Right kidney (tissue), 1 donor: ENCODE measurements around the gene NCOA1.

Experiments used
- DNase-seq: peaks from one replicate; pipeline ENCODE4 v3.0.0-alpha.2; 2016

The NCOA1 gene

DNA sequence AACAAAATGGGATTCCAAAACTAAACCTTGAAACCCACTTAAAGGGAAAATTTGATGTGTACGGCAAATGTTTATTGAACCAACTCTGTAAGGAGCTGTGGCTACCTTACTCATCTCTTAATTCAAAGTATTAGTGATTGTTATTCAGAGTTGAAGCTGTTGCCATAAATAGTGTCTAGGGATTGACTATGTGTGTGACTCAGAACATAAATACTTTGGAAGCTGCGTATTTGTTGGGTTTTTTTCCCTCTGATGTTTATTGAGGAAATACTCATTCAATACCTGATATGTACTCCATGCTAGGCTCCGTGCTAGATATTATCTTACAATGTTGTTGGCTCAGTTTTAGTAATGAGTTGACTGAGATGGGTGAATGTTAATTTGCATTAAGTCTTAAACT is 211.7 kb downstream of the NCOA1 start:
- DNase-seq = no peak

DNA sequence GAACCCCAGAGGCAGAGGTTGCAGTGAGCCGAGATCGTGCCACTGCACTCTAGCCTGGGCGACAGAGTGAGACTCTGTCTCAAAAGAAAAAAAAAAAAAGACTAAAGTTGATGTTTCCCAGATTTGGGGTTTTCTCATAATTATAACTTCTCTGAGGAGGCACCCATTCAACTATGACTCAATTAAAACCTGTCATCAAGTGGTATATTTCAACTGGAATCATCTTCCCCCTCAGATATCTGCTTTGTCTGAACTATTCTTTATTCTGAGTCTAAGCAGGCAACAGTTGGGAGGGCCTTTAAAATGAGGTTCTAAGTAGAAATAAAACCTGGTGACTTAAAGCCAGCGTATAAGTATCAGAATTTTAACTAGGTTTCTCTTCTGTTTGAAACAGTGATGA is 213.6 kb downstream of the NCOA1 start:
- no peak for DNase-seq

DNA sequence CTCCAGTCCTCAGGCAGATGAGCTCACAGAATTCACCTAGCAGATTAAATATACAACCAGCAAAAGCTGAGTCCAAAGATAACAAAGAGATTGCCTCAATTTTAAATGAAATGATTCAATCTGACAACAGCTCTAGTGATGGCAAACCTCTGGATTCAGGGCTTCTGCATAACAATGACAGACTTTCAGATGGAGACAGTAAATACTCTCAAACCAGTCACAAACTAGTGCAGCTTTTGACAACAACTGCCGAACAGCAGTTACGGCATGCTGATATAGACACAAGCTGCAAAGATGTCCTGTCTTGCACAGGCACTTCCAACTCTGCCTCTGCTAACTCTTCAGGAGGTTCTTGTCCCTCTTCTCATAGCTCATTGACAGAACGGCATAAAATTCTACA is 216.1 kb downstream of the NCOA1 start:
- no peak for DNase-seq

DNA sequence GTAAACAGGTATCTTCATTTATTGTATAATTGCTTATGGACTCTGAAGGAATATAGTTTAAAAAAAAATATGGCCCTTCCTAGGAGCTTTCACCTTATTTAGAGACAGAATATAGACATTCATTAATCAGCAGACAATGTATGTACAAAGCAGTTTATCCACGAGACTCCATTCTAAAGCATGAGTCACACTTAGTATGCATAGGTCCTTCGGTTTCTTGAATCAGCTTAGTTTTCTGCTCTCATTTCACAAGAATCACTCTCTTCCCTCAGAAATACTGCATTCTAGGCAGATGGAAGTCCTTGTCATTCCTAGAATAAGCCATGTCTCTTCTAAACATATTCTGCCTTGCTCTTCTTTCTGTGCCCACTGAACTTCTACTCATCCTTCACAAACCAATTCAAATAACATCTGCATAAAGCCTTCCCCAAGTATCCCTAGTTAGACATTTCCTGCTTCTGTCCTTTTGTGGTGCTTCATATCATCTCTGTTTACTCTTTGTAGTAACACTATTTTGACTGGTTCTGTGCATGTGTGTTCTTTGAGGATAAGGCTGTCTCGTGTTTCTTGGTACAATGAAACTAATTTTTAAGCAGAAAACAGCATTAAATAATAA is 217.6 kb downstream of the NCOA1 start:
- DNase-seq = no peak

DNA sequence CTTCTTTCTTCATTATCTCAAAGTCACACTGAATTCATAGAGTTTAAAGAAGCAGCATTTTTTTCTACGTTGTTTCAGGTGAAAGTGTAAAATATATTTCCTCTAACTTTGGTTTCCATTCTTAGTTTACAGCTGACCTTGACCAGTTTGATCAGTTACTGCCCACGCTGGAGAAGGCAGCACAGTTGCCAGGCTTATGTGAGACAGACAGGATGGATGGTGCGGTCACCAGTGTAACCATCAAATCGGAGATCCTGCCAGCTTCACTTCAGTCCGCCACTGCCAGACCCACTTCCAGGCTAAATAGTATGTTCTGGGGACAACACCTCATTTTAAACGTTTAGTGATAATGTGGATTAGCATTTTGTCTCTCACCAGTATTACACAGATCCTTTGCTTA is 219.8 kb downstream of the NCOA1 start:
- no peak for DNase-seq

DNA sequence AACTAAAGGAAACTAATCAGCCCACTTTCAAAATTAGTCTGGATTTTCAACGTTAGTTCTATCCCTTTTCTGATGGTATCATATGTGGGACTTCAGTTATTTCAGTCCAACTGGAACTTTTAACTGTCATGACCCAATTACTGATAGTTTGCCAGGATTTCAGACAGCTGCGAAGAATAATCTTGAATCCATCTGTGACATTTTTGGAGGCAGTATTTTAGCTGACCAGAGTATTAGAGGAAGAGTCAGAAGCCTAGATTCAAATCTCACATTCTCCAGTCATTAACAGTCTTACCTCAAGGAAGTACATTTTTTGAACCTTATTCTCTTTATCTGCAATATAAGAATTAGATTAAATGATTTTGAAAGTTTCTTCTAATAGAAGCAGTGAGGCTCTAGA is 220.8 kb downstream of the NCOA1 start:
- DNase-seq = no peak

DNA sequence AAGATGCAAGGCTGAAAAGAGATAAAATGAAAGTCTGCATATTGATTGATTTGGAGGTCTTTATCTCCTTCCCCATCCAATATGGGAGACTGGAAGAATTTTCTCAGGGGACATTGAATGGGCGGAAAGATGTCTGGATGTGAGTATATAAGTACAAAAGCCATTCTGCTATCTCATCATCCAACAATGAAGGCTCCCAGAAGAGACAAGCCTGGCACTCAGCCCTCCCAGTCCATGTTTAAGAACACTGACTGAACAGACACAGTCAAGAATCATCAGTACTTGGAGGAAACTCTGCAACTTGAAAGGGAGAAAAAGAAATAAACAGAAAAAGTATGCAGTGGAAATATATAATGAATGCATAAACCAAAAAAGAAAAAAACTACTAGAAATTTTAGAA is 221.2 kb downstream of the NCOA1 start:
- no peak for DNase-seq

DNA sequence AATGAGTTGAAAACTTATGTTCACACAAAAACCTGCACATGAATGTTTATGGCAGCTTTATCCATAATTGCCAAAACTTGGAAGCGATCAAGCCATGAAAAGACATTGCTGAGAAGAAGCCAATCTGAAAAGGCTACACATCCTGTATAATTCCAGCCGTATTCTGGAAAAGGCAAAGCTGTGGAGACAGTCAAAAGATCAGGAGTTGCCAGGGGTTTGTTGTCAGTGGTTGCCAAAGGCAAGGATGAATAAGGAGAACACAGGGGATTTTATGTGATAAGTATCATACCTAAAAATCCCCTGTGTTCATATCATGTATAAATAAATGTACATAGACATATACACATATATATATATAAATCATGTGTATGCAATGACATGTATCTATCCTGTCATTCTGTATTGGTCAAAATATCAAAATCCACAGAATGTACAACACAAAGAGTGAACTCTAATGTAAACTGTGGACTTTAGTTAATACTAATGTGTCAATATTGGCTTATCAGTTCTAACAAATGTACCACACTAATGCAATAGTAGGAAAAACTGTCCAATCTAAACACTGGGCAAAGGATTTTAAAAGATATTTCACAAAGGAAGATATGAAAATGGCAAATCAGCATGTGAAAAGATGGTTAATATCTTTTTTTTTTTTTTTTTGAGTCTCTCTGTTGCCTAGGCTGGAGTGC is 226.4 kb downstream of the NCOA1 start:
- DNase-seq = no peak

DNA sequence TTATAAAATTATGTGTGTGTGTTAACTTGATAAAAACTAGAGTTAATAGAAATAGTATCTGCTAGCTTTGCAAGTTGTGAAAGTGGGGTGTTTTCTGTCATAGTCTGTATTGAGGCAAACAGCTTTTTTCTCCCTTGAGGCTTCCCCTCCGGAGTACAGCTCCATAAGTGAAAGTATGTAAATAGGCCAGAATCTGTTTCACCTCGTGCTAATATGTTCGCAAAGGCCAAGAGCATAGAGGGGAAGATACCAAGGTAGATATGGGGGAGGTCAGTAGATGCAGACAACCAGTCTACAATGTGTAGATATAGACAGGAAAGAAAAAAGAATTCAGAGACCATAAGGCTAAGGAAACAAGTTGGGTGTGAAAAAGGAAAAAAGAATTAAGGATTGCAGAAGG is 229.3 kb downstream of the NCOA1 start:
- no peak for DNase-seq

DNA sequence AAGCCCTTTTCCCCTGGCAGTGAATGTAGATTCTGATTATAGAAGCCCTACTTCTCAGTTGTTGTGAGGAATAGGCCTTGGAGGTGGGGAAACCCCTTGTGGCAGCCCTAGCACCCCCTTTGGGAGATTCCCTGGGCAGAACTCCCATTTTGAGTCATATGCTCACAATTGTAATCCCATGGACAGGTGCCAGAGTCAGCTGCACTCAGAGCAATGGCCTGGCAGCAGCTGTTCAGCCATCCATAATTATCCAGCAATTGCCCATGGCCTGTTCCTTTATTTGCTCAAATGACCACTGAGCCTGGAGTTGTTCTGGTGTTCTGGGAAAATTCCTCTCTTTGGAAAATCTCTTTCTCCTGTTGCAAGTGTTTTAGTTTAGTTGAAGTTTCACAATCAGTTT is 230.4 kb downstream of the NCOA1 start:
- no peak for DNase-seq

DNA sequence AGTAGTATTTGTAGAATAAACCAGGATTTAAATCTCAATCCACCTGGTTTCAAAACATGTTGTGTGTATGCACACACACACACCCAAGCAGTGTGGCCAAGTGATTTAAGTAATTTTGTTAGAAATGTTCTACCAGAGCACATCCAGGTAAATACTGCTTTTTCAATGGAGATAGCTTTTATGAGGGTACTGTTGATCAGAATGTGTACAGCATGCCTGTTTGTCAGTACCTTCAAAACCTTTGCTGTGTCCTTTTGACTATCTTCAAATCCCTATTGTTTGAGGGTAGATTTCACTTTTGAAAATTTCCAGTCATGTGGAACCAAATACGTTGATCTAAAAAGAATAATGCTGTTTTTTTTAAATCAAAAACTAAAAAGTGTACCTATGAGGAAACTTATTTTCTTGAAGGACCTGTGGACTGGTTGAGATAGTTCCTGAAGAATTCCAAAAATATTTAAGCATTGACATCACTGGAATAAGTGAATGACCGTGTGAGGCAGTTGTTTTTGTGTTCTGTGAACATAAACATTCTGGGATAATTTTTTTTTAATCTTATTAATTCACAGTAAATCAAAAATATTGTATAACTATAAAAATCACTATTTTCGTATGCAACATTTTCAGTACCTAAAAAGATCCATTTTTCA is 231.2 kb downstream of the NCOA1 start:
- no peak for DNase-seq

DNA sequence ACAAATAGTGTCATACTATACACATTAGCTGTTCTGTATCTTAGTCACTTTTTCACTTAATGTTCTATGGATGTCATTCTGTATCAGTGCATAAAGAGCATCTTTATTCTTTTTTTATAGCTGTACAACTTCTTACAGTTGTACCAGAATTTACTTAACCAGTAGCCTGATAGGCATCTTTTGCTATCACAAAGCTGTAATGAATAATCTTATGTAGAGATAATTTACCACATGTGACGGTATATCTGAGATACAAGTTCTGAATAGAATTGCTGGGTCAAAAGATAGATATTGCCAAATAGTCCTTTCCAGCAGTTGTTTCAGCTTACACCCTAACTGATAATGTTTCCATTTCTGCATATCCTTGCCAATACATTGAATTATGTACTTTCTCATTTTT is 232.1 kb downstream of the NCOA1 start:
- no peak for DNase-seq

DNA sequence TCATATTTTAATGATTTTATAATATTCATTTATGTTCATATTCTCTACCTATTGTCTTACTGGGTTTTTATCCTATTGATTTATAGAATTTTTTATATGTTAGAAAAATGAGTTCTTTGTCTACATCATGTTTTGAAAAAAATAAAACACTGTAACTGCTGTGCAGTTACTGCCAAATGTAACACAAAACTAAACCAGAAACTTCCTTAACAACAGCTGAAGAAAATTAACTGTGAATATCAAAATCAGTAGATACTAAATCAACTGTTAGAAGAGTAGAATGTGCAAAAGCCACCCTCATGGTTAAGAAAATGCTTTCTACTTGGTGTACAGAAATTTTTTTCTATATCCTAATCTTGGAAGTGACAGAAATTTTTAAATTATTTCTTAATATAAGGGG is 232.6 kb downstream of the NCOA1 start:
- no peak for DNase-seq

DNA sequence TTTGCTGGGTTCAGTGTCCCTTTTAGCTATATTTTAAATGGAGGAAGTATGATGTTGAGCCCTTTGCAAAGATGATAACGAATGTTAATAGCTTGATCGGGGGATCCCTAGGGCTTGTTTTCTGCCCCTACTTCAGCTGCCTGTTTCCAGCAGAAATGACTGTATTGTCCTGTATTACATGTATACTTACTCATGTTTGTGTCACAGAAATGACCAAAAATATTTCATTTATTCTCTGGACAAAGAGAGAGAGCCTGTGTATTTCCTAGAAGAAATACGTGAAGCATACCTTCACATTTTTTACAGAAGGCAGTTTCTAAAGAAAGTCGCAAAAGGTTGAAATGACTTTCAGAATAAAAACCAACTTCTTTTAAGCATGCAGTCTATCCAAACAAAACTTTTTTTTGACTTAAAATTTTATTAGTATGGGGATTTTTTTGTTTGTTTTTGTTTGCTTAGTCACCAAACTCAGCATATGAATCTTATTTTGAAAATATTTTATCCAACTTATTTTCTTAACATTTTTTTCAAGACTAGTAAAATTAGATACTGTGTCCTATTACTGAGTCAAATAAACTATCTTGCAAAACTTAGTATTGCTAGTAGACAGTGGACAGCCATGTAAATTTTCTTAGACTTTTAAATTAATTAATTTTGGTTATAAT is 233.2 kb downstream of the NCOA1 start:
- DNase-seq = no peak

DNA sequence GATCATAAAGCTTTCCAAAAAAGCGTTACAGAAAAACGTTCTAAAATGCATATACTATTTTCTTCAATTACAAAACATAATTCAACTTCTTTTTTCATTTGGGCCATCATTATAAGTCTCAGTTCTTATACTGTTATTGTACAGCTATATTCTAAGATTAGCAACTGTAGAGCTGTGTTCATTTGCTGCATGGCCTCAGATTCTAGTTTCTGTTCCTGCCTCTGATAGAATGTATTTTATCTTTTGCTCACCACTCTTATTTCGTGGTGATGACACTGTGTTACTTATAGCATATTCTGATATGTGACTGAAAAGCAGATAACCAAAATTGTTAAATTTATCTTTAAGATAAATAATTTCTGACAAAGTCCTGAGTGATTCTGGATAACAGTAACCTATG is 234.9 kb downstream of the NCOA1 start:
- no peak for DNase-seq

DNA sequence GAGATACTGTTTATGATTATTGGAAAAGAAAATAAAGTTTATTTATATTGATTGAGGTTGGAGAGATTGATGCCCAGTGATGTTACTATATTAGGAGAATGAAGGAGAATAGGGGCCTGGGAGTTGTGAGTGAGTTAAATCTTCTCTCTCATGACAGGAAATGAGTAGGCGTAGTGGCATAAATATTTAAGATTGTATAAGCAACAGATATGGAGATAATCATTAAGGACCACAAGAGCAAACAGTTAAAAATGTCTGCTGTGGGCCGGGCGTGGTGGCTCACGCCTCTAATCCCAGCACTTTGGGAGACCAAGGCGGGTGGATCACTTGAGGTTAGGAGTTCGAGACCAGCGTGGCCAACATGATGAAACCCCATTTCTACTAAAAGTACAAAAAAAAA is 239.4 kb downstream of the NCOA1 start:
- DNase-seq = no peak

DNA sequence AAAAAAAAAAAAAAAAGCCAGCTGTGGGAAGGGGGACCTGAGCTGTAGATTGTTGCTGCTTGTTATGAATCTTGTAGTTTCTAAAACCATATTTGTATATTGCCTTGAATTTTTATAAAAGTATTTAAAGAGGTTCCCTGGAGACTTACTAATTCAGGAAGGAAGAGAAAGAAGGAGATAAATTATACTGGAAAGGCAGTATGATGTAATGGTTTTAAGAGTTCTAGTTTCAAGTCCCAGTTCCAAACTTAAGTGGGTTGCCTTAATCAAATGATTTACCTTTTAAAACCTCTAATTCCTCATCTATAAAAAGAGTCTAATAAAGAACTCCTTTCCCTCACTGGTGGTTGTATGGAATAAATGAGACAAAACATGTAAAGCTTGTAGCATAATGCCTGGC is 240.0 kb downstream of the NCOA1 start:
- DNase-seq = no peak

DNA sequence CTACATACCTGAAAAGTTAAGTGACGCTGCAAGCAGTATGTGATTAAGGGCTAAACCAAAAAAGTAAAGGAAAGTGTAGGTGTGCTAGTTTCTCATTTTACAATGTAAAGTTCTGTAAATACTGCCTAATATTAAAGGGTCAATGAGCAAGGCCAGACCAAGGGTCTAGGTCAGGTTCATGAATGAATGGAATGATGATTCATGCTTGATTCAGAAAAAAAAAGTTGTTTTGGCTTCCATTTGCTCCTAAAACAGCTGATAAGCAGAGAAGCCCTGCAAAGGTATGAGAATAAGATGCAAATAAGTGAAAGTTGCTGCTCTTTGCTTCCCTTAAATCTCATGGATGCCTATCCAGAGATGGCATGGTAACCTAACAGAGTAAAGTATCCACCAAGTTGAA is 240.9 kb downstream of the NCOA1 start:
- no peak for DNase-seq

DNA sequence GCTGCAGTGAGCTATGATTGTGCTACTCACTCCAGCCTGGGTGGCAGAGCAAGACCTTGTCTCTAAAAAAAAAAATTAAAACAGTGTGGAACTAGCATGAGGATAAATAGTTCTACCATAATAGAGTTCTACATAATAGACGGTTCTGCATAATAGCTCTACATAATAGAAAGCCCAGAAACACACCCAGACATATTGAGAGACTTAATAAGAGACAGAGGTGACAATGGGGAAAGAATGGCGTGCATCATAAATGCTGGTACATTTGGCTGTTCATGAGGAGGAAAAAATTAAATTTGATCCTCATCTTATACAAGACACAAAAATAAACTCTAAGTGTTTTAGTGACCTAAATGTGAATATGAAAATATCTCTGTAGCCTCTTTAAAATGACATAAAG is 243.7 kb downstream of the NCOA1 start:
- no peak for DNase-seq

DNA sequence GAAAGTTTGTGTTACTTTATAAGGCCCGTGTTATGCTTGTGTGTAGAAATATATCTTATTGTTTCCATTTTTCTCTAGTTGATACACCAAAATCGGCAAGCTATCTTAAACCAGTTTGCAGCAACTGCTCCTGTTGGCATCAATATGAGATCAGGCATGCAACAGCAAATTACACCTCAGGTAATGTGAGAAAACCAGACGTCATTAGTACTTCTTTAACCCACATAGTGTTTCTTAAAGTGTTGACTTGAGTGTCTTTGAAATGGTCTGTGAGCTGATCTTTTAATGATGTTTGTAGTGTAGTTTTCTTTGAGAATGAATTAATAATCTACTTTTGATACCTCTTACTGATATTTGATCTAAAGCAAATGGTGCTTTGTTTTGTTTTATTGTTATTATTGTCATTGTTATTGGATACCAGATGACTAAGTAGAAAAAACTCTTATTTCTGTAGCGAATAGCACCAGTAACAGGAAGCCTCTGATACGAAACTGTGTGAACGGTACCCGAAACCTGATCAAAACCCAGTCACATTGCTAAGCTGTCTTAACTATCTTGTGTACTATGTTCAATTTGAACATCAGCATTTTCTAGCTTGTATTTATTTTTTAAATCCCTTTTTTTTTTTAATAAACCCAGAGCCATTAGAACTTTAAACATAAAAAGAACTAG is 248.4 kb downstream of the NCOA1 start:
- DNase-seq = no peak

DNA sequence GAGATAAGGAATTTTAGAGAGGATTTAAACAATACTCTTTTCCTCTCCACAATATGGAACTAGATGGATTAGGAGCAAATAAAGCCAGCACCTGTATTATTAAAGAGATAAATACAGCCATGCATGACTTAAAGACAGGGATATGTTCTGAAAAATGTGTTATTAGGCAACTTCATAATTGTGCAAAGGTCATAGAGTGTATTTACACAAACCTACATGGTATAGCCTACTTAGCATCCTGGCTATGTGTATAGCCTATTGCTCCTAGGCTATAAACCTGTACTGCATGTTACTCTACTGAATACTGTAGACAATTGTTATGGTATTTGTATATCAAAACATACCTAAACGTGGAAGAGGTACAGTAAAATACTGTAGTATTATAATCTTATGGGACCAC is 249.1 kb downstream of the NCOA1 start:
- no peak for DNase-seq

DNA sequence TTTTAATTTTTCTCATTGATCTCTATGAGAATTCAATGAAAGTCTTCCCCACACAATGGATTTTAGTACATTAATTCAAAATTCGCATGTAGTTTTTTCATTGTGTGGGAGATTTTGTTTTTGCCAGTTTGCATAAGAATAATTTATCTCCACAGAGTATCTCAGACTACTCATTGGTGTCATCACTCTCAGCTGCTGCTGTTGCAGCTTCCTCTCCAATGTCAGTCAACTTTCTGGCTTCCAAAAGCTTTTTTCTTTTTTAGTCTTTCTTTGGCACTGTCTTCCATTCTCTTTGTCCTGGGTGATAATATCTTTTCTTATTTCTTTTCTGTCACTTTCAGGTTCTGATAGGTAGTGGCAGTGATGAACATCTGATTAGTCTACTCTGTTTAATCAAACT is 251.7 kb downstream of the NCOA1 start:
- DNase-seq = no peak

DNA sequence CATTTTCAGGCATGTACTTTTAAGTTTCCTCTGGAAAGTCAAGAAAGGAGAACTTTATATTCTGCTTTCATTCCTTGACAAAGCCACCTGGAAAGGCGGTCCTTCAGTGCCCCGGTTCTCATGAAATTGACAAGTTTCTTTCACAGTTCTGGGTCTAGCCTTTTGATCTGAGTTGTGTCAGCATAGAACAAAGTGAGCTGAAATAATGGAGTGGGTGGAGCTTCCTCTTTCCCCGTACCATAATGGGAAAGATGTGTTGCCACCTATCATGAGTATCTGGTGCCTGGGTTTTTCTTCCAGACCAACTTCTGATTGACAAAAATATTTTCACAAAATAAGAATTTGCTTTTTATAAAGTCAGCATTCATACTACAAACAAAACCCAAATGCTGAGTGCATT is 252.9 kb downstream of the NCOA1 start:
- no peak for DNase-seq
